SH-SY5Y (cell line): ENCODE data around the gene EYA2.

Experiments used
- GATA2 ChIP-seq: IDR thresholded peaks from 2 replicates; pipeline ENCODE4 v1.6.1; 2011; ENCODE audit warnings: mild to moderate bottlenecking, low read depth, low read length
- GATA3 ChIP-seq: IDR thresholded peaks from 2 replicates; pipeline ENCODE4 v1.6.1; 2011; ENCODE audit warnings: low read depth, mild to moderate bottlenecking, low read length, moderate library complexity

Gene EYA2

GRCh38 chr20:47030271-47030810 is 135.7 kb downstream of the EYA2 start:
- TF ChIP-seq GATA2 (no peak), GATA3 (no peak)

GRCh38 chr20:47031004-47031403 is 136.4 kb downstream of the EYA2 start:
- TF ChIP-seq GATA3: no peak
- TF ChIP-seq GATA2: no peak

- TF ChIP-seq GATA2 (no peak; the same call in 1 of the 2 replicates), GATA3 (no peak)
Measured at GRCh38 chr20:47031821-47032220, 137.2 kb downstream of the EYA2 start.

- TF ChIP-seq GATA2: no peak
- TF ChIP-seq GATA3: no peak
Measured at GRCh38 chr20:47032933-47033578, 138.4 kb downstream of the EYA2 start.

- TF ChIP-seq GATA2 (no peak), GATA3 (no peak)
Measured at GRCh38 chr20:47033665-47034064, 139.0 kb downstream of the EYA2 start.

GRCh38 chr20:47035026-47035590 is 140.5 kb downstream of the EYA2 start:
- TF ChIP-seq GATA3 (no peak), GATA2 (peak; percentile 70)

GRCh38 chr20:47036091-47036870 is 141.6 kb downstream of the EYA2 start:
- TF ChIP-seq GATA3: no peak
- TF ChIP-seq GATA2: no peak

GRCh38 chr20:47038566-47039560 is 144.2 kb downstream of the EYA2 start:
- TF ChIP-seq GATA3 (no peak), GATA2 (no peak)

- TF ChIP-seq GATA3 (no peak), GATA2 (no peak)
Measured at GRCh38 chr20:47040506-47041125, 146.0 kb downstream of the EYA2 start.

- TF ChIP-seq GATA3 (no peak), GATA2 (no peak)
Measured at GRCh38 chr20:47041396-47041899, 146.8 kb downstream of the EYA2 start.

- TF ChIP-seq GATA2: peak; percentile 55; the same call in 1 of the 2 replicates
- TF ChIP-seq GATA3: no peak
Measured at GRCh38 chr20:47042464-47042863, 147.8 kb downstream of the EYA2 start.

GRCh38 chr20:47043086-47043485 is 148.4 kb downstream of the EYA2 start:
- no peak for TF ChIP-seq GATA2
- no peak for TF ChIP-seq GATA3

GRCh38 chr20:47044938-47045337 is 150.3 kb downstream of the EYA2 start:
- TF ChIP-seq GATA3 (no peak), GATA2 (no peak)

GRCh38 chr20:47048054-47048453 is 153.4 kb downstream of the EYA2 start:
- TF ChIP-seq GATA3 (no peak), GATA2 (no peak)
